IPS-NIHi7 (cell line): ENCODE results near the gene ENDOU.
"Not testable (repeated sequence)": the region's sequence is repeated elsewhere in the genome, so short reads cannot be mapped to it uniquely, and the experiment has no call there.

ENCODE experiments used
- DNase-seq: peaks from one replicate; pipeline ENCODE4 v3.0.0; 2012; ENCODE audit warnings: mixed read lengths; ENCODE audit errors: extremely low spot score

ENDOU gene

GRCh38 chr12:47686645-47687240, 38.5 kb downstream of the ENDOU start:
- peak; percentile 41 for DNase-seq

DNA sequence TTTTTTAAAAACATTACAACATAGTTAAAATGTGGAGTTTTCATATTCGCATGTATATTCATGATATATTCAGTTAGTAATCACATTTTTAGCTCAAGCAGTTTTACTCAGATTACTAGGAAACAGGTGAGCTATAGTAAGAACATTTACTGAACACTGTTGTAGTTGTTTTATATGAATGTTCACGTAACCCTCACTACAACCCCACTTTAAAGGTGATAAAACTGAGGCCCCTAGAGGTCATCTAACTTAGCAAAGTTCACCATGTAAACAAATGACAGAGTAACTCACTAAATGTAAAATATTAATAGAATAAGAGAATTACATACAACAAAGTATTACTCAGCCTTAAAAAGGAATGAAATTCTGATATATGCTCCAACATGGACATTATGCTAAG, 45.5 kb downstream of the ENDOU start:
- DNase-seq: no peak

GRCh38 chr12:47672068-47672467, 53.2 kb downstream of the ENDOU start:
- DNase-seq: no peak

GRCh38 chr12:47667935-47668334, 57.4 kb downstream of the ENDOU start:
- not testable (repeated sequence) for DNase-seq
